Neural cell (in vitro differentiated cells): ENCODE data around the gene DCDC2.

ENCODE experiments used
- CTCF ChIP-seq: fragments of 450-650 bp; IDR thresholded peaks from 2 replicates; pipeline ENCODE4 v1.5.1; 2014; ENCODE audit warnings: antibody characterized with exemption, mild to moderate bottlenecking, moderate library complexity; ENCODE audit not compliant: poor library complexity, severe bottlenecking
- POLR2AphosphoS5 ChIP-seq: IDR thresholded peaks from 2 replicates; pipeline ENCODE4 v1.6.1; 2012
- REST ChIP-seq: IDR thresholded peaks from 2 replicates; pipeline ENCODE4 v1.6.1; 2012; ENCODE audit warnings: borderline replicate concordance

GRCh38 chr6:24356310-24356973, 1.4 kb downstream of the DCDC2 start:
- no peak for TF ChIP-seq REST
- no peak for TF ChIP-seq POLR2AphosphoS5
- TF ChIP-seq CTCF, result no peak
